Right lobe of liver (tissue), 4 donors: ENCODE measurements around the gene BOD1L1.

ENCODE experiments used
- POLR2A ChIP-seq: fragments of 450-650 bp; IDR thresholded peaks from one replicate; pipeline ENCODE4 v1.6.1; 2017; ENCODE audit warnings: antibody characterized with exemption, mild to moderate bottlenecking
- TF ChIP-seq, protein P1 (sequence below), 4 donors: fragments of 200-600 bp in 3 of 4; fragments of 450-650 bp in 1 of 4; IDR thresholded peaks; one replicate each; pipeline versions ENCODE4 v1.5.1 to v1.8.0; 2016 to 2022; ENCODE audit warnings: antibody characterized with exemption in 4 of 4, mild to moderate bottlenecking in 2 of 4
- donor health status: DM: no; HTN: no; CAD: no.
- donor health status: DM: no; HTN: no; CAD: no.
- donor health status: DM: no; HTN: yes; CAD: no.

DNA sequence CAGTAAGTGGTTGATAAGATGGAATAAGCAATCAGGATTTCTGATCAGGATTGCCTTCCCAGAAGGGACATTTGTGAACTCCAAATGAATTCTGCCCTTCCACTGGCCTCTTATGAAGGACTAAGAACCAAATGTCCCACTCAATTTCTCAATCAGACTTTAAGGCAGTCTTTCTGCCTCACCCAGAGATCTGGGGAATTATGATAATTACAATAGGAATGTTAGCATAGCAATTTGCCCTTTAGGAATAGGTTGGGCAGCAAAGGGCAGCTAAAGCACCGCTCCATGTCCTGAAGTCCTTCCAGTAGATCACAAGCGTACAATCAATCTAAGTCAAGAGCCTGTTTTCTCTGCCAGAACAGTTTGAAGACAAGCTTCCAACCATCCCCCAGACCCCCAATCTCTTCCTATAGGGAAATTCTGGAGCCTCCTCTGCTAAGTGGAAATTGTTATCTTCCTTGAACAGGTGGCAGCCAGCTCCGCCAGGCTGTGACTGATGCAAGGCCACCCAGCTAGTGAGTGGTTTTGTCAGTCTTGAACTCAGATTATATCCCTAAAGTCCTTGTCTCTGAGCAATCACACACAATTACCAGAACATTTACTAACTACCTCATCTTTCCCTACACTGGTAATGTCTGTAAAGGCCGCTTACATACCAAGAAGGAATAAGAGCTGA, 101.8 kb downstream of the BOD1L1 start:
- TF ChIP-seq, protein P1, sequence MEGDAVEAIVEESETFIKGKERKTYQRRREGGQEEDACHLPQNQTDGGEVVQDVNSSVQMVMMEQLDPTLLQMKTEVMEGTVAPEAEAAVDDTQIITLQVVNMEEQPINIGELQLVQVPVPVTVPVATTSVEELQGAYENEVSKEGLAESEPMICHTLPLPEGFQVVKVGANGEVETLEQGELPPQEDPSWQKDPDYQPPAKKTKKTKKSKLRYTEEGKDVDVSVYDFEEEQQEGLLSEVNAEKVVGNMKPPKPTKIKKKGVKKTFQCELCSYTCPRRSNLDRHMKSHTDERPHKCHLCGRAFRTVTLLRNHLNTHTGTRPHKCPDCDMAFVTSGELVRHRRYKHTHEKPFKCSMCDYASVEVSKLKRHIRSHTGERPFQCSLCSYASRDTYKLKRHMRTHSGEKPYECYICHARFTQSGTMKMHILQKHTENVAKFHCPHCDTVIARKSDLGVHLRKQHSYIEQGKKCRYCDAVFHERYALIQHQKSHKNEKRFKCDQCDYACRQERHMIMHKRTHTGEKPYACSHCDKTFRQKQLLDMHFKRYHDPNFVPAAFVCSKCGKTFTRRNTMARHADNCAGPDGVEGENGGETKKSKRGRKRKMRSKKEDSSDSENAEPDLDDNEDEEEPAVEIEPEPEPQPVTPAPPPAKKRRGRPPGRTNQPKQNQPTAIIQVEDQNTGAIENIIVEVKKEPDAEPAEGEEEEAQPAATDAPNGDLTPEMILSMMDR (IDR thresholded peaks at IDR 0.05), result no peak
- no peak for TF ChIP-seq POLR2A
